H1 (cell line): Measurements from ENCODE around the gene DDC. TPM values are rescaled to one million over a fixed set of nuclear protein-coding genes. Genes with fewer than 3 reads are reported as not detected.

Experiments used
- CHD2 ChIP-seq: IDR thresholded peaks from 2 replicates; pipeline ENCODE4 v1.6.1; 2012; ENCODE audit warnings: low read length, improper control_type of control experiment
- CREB1 ChIP-seq: IDR thresholded peaks from 2 replicates; pipeline ENCODE4 v1.6.1; 2012; ENCODE audit warnings: inconsistent platforms
- EGR1 ChIP-seq: IDR thresholded peaks from 2 replicates; pipeline ENCODE4 v1.6.1; 2011; ENCODE audit warnings: low read depth, low read length, borderline replicate concordance
- JUND ChIP-seq: IDR thresholded peaks from 2 replicates; pipeline ENCODE4 v1.6.1; 2011; ENCODE audit warnings: mild to moderate bottlenecking, improper control_type of control experiment, low read length
- TEAD4 ChIP-seq: IDR thresholded peaks from 2 replicates; pipeline ENCODE4 v1.6.1; 2012; ENCODE audit warnings: low read depth, low read length, inconsistent platforms, mixed read lengths
- polyA plus RNA-seq, 7 experiments: library from polyadenylated mRNA; depleted of rRNA in 3 of 7; stranded (reverse) in 5 of 7; unstranded in 2 of 7; fragments of >200 nt in 5 of 7; fragments of 200-250 nt in 2 of 7; gene quantifications; 1 replicate in 5 of 7; 2 replicates in 1 of 7; 4 replicates in 1 of 7; pipeline versions ENCODE4 v1.2.1 to v1.2.3, GENCODE V29; 2011 to 2013; ENCODE audit warnings: missing spikeins in 2 of 7, mixed read lengths in 2 of 7
- total RNA-seq: library from RNA; stranded (reverse); fragmentation: NEBNext Ultra II Directional; extraction: Animal tissue kit (Norgen Biotek cat#: 25700); gene quantifications from 2 replicates; pipeline ENCODE4 v1.2.1, GENCODE V29; 2021
- TF ChIP-seq, protein P1 (sequence below), 3 experiments: IDR thresholded peaks; 1 replicate in 2 of 3; 2 replicates in 1 of 3; pipeline versions ENCODE4 v1.5.1 to v1.6.1; 2011; ENCODE audit warnings: low read length in 3 of 3, mild to moderate bottlenecking in 3 of 3, inconsistent platforms in 2 of 3, low read depth in 1 of 3, moderate library complexity in 1 of 3; ENCODE audit not compliant: insufficient read depth in 1 of 3; ENCODE audit errors: control extremely low read depth in 1 of 3

The DDC gene
- total and polyA plus RNA-seq, 2 of the 8 experiments (the other 6 are each of a cell fraction or from before 2014, with no cell fraction given) = 0.05 TPM; not detected in 1

DNA sequence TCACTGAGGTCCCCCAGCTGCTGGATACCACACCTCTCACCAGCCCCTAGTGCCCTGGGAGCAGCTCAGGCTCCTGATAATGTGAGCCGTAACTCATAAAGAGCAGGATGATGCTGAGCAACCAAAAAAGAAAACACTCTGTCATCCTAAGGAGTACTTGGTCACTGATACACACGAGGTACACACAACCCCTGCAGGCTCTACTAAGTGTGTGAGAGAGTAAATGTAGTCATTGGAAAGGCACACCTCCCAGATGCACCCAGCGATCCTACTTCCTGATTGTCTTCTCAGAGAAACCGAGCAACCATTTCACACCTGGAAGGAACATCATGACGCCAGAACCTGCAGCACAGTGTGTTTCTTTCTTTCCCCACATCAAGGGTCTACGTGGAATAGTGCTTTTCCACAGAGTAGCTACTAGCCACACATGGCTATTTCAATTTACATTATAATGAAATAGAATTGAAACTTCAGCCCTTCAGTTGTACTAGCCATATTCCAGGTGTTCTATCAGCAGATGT, 149.3 kb downstream of the DDC start (continued):
- TF ChIP-seq, protein P1, sequence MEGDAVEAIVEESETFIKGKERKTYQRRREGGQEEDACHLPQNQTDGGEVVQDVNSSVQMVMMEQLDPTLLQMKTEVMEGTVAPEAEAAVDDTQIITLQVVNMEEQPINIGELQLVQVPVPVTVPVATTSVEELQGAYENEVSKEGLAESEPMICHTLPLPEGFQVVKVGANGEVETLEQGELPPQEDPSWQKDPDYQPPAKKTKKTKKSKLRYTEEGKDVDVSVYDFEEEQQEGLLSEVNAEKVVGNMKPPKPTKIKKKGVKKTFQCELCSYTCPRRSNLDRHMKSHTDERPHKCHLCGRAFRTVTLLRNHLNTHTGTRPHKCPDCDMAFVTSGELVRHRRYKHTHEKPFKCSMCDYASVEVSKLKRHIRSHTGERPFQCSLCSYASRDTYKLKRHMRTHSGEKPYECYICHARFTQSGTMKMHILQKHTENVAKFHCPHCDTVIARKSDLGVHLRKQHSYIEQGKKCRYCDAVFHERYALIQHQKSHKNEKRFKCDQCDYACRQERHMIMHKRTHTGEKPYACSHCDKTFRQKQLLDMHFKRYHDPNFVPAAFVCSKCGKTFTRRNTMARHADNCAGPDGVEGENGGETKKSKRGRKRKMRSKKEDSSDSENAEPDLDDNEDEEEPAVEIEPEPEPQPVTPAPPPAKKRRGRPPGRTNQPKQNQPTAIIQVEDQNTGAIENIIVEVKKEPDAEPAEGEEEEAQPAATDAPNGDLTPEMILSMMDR (IDR thresholded peaks at IDR 0.05; ENCODE audit: control extremely low read depth in 1 of 3, insufficient read depth in 1 of 3, low read depth in 1 of 3, low read length in 3 of 3) = no peak
- TF ChIP-seq EGR1 = no peak
- TF ChIP-seq TEAD4 = no peak
- TF ChIP-seq CREB1 = no peak
- TF ChIP-seq JUND = no peak
- no peak for TF ChIP-seq CHD2
